ENCODE measurements around the gene MALT1. TPM values are rescaled to one million over a fixed set of nuclear protein-coding genes. Genes with fewer than 3 reads are reported as not detected.

Gene MALT1
- total and polyA plus RNA-seq, 7 donors, result 5.3 to 22.4 (median 17.1) TPM

- no peaks in the 10 kb centered on the region for H3K27me3 ChIP-seq
- DNase-seq, result no peak
- no peak overlapping the region for H3K4me3 ChIP-seq
- no peaks in the 10 kb centered on the region for H3K9me3 ChIP-seq
- WGBS, 2 donors, result 60 to 83% methylated on average over 7 of the region's 7 CpGs
- TF ChIP-seq POLR2AphosphoS5 (IDR thresholded peaks at IDR 0.05), result no peak
- TF ChIP-seq, protein P1, sequence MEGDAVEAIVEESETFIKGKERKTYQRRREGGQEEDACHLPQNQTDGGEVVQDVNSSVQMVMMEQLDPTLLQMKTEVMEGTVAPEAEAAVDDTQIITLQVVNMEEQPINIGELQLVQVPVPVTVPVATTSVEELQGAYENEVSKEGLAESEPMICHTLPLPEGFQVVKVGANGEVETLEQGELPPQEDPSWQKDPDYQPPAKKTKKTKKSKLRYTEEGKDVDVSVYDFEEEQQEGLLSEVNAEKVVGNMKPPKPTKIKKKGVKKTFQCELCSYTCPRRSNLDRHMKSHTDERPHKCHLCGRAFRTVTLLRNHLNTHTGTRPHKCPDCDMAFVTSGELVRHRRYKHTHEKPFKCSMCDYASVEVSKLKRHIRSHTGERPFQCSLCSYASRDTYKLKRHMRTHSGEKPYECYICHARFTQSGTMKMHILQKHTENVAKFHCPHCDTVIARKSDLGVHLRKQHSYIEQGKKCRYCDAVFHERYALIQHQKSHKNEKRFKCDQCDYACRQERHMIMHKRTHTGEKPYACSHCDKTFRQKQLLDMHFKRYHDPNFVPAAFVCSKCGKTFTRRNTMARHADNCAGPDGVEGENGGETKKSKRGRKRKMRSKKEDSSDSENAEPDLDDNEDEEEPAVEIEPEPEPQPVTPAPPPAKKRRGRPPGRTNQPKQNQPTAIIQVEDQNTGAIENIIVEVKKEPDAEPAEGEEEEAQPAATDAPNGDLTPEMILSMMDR (IDR thresholded peaks at IDR 0.05), result no peak
- no peak overlapping the region for H3K27ac ChIP-seq
- no peaks in the 10 kb centered on the region for H3K36me3 ChIP-seq
- H3K4me1 ChIP-seq, result peaks cover 0 to 14% (median 10%) of the 10 kb centered on the region in 4 donors
- intact Hi-C loops (cut with DNase I), result loop anchor here (5.0 kb wide), 2 partner anchors 305 to 725 kb away; partner anchors contain the start of gene NEDD4L
Observed at GRCh38 chr18:58766946-58767345, 95.7 kb downstream of the MALT1 start.

DNA sequence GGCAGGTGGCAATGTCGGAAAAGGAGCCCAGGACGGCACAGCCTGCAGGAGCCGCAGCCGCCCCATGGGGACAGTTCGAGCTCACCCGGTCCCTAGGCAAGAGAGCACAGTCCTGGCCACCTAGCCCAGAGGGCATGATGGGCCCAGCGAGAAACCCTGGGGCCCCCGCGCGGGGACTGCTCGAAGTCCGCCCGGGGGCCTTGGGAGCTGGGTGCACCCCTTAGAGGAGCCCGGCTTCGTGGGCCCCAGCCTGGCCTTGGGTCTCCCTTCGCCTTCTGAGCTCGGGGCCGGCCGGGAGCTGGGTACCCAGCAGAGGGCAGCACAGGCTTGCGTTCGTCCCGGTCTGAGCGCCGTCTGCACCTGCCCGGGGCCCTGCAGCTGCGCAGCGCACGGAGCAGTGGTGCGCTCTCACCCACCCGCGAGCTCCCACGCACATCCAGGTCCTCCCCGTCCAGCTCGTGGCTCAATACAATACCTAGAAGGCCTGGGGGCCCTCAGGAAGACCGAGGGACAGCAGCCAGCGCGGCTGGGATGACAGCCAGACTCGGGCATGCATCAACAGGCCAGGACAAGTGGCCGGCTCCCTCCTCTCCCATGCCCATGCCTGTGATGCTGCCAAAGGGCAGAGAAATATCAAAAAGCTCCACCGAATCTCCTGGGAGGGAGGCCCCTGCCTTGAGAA is 97.2 kb downstream of the MALT1 start:
- no peak overlapping the region for H3K27ac ChIP-seq
- peaks cover 0 to 14% (median 10%) of the 10 kb centered on the region in 4 donors for H3K4me1 ChIP-seq
- DNase-seq, result peak; percentile 84
- no peaks in the 10 kb centered on the region for H3K9me3 ChIP-seq
- intact Hi-C loops (cut with DNase I), result loop anchor here (5.0 kb wide), 2 partner anchors 304 to 726 kb away; partner anchors contain the start of gene NEDD4L
- 11 to 14% methylated on average over 40 of the region's 40 CpGs for WGBS, 2 donors
- peak overlapping the region in 3 of 4 donors; percentile 26 to 40 (median 28) for H3K4me3 ChIP-seq
- no peaks in the 10 kb centered on the region for H3K36me3 ChIP-seq
- TF ChIP-seq POLR2AphosphoS5 (IDR thresholded peaks at IDR 0.05) (no peak), EP300 (IDR thresholded peaks at IDR 0.05) (no peak)
- TF ChIP-seq, protein P1 (IDR thresholded peaks at IDR 0.05), result peak; percentile 54 to 79 (median 66)
- no peaks in the 10 kb centered on the region for H3K27me3 ChIP-seq

GRCh38 chr18:58769321-58769720 is 98.1 kb downstream of the MALT1 start:
- no peaks in the 10 kb centered on the region for H3K27me3 ChIP-seq
- H3K36me3 ChIP-seq, result no peaks in the 10 kb centered on the region
- WGBS, 2 donors, result 84 to 92% methylated on average over 8 of the region's 8 CpGs
- no peak for DNase-seq
- TF ChIP-seq, protein P1 (IDR thresholded peaks at IDR 0.05), result no peak
- TF ChIP-seq POLR2A (IDR thresholded peaks at IDR 0.05), result no peak
- no peak for TF ChIP-seq POLR2AphosphoS5 (IDR thresholded peaks at IDR 0.05)
- TF ChIP-seq EP300 (IDR thresholded peaks at IDR 0.05), result no peak
- no peaks in the 10 kb centered on the region for H3K9me3 ChIP-seq
- no peak overlapping the region for H3K27ac ChIP-seq
- peaks cover 0 to 14% (median 10%) of the 10 kb centered on the region in 4 donors for H3K4me1 ChIP-seq
- intact Hi-C loops (cut with DNase I), result loop anchor here (5.0 kb wide), 2 partner anchors 303 to 727 kb away; partner anchors contain the start of gene NEDD4L
- H3K4me3 ChIP-seq, result no peak overlapping the region

GRCh38 chr18:58770601-58771000 is 99.3 kb downstream of the MALT1 start:
- Histone ChIP-seq H3K4me3 (no peak overlapping the region), H3K27me3 (no peaks in the 10 kb centered on the region), H3K36me3 (no peaks in the 10 kb centered on the region), H3K27ac (no peak overlapping the region), H3K4me1 (peaks cover 0 to 14% (median 10%) of the 10 kb centered on the region in 4 donors), H3K9me3 (no peaks in the 10 kb centered on the region)
- peak; percentile 17 for DNase-seq
- TF ChIP-seq, protein P1 (IDR thresholded peaks at IDR 0.05), result no peak
- TF ChIP-seq EP300 (IDR thresholded peaks at IDR 0.05) (no peak), POLR2A (IDR thresholded peaks at IDR 0.05) (no peak), POLR2AphosphoS5 (IDR thresholded peaks at IDR 0.05) (no peak)
- WGBS, 2 donors, result 36 to 40% methylated on average over 1 of the region's 1 CpG
- intact Hi-C loops (cut with DNase I), result no loop called here

Measured in sigmoid colon (tissue), 7 donors.